Activated B cell treated with CpG ODN at 0.5 μM for 24 hours (primary cell): Measurements from ENCODE around the gene TEAD1. TPM values are rescaled to one million over a fixed set of nuclear protein-coding genes. Genes with fewer than 3 reads are reported as not detected.

Experiments used
- ATAC-seq: fragments of 200-7000 bp; cut with Tn5 transposase; one replicate; pipeline ENCODE4 v1.10.0; 2021; ENCODE audit warnings: low read depth, mild to moderate bottlenecking, moderate library complexity
- CTCF ChIA-PET: fragments of 350-600 bp; sonication (Branson Sonifier 250); formaldehyde crosslinking; loops from one replicate; lab custom pipeline; 2021; ENCODE audit warnings: antibody characterized with exemption; lab: Charles Lee
- POLR2A ChIA-PET: fragments of 350-600 bp; sonication (Branson Sonifier 250); formaldehyde crosslinking; loops from one replicate; lab custom pipeline; 2021; ENCODE audit warnings: antibody characterized with exemption; lab: Charles Lee
- DNase-seq: peaks from one replicate; pipeline ENCODE4 v3.0.0; 2022
- H3K27ac Mint-ChIP-seq: one replicate; pipeline ENCODE4 v1.8.0; 2020; ENCODE audit warnings: mixed read lengths
- H3K27me3 Mint-ChIP-seq: one replicate; pipeline ENCODE4 v1.8.0; 2021; ENCODE audit warnings: mixed read lengths
- H3K36me3 Mint-ChIP-seq: one replicate; pipeline ENCODE4 v1.8.0; 2021; ENCODE audit warnings: low read depth, mixed read lengths
- H3K4me1 Mint-ChIP-seq: one replicate; pipeline ENCODE4 v1.8.0; 2021; ENCODE audit warnings: mixed read lengths
- H3K4me3 Mint-ChIP-seq: one replicate; pipeline ENCODE4 v1.8.0; 2020; ENCODE audit warnings: mild to moderate bottlenecking, mixed read lengths
- H3K9me3 Mint-ChIP-seq: one replicate; pipeline ENCODE4 v1.8.0; 2020; ENCODE audit warnings: mixed read lengths
- intact Hi-C: fragments of 100-400 bp; cut with micrococcal nuclease; formaldehyde crosslinking; loops from one replicate; pipeline ENCODE4 v1.15.1; 2024
- total RNA-seq: library from RNA; stranded (reverse); gene quantifications from 2 replicates; pipeline ENCODE4 v1.2.3, GENCODE V29; 2022
- TF ChIP-seq, protein P1 (sequence below): fragments of 200-600 bp; IDR thresholded peaks from one replicate; pipeline ENCODE4 v1.8.0; 2022; ENCODE audit warnings: antibody characterized with exemption, mild to moderate bottlenecking

TEAD1 gene
- total RNA-seq, 1 donor from 2014 or later: 0.07 TPM

DNA sequence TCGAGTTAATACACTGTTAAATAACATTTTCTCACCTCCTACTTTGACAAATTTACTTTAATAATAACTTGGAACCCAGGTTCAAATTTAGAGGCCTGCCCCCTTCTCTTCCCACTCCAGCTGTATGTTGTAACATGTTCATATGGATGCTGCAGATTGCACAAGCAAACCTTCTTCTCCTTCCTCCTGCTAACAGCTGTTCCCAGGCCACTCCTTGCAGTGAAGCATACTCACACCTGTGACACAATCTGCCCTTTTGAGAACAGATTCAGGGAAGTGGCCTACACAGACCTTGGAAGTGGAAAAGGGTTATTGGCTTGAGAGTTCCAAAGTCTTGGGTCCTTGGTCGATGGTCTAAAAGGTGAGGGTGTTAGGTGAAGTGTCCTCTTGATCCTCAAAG, 131.9 kb downstream of the TEAD1 start:
- TF ChIP-seq, protein P1, sequence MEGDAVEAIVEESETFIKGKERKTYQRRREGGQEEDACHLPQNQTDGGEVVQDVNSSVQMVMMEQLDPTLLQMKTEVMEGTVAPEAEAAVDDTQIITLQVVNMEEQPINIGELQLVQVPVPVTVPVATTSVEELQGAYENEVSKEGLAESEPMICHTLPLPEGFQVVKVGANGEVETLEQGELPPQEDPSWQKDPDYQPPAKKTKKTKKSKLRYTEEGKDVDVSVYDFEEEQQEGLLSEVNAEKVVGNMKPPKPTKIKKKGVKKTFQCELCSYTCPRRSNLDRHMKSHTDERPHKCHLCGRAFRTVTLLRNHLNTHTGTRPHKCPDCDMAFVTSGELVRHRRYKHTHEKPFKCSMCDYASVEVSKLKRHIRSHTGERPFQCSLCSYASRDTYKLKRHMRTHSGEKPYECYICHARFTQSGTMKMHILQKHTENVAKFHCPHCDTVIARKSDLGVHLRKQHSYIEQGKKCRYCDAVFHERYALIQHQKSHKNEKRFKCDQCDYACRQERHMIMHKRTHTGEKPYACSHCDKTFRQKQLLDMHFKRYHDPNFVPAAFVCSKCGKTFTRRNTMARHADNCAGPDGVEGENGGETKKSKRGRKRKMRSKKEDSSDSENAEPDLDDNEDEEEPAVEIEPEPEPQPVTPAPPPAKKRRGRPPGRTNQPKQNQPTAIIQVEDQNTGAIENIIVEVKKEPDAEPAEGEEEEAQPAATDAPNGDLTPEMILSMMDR: no peak
- Mint-ChIP-seq H3K27me3 (peaks cover 10% of the 10 kb centered on the region), H3K27ac (no peak overlapping the region), H3K4me1 (no peaks in the 10 kb centered on the region), H3K36me3 (no peaks in the 10 kb centered on the region), H3K9me3 (no peaks in the 10 kb centered on the region), H3K4me3 (no peak overlapping the region)
- ATAC-seq: no peak
- DNase-seq: no peak
- CTCF ChIA-PET: no interaction called here
- intact Hi-C loops: no loop called here
- POLR2A ChIA-PET: no interaction called here

DNA sequence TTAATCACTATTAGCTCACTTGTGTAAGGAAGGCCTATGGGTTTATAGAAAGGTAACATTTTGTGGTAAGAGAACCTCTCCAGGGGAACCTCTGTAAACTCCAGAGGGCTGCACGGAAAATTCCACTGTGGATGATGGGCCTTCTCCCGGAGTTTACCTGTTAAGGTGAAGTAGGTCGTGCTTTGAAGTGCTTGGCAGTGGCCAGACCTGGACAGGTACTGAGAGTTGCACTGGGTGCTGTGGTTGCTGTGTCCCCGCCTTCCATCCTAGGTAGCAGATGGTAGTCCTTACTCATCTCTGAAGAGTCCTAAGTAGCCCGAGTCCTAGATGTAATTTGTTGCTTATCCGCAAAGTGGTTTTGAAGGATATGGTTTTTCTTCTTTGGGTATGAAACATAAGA, 133.4 kb downstream of the TEAD1 start:
- no peaks in the 10 kb centered on the region for H3K36me3 Mint-ChIP-seq
- DNase-seq (no peak), ATAC-seq (no peak)
- ChIA-PET POLR2A (no interaction called here), CTCF (no interaction called here)
- H3K4me1 Mint-ChIP-seq: no peaks in the 10 kb centered on the region
- peaks cover 7% of the 10 kb centered on the region for H3K27me3 Mint-ChIP-seq
- TF ChIP-seq, protein P1: no peak
- intact Hi-C loops: no loop called here
- no peak overlapping the region for H3K27ac Mint-ChIP-seq
- H3K9me3 Mint-ChIP-seq: no peaks in the 10 kb centered on the region
- H3K4me3 Mint-ChIP-seq: no peak overlapping the region

DNA sequence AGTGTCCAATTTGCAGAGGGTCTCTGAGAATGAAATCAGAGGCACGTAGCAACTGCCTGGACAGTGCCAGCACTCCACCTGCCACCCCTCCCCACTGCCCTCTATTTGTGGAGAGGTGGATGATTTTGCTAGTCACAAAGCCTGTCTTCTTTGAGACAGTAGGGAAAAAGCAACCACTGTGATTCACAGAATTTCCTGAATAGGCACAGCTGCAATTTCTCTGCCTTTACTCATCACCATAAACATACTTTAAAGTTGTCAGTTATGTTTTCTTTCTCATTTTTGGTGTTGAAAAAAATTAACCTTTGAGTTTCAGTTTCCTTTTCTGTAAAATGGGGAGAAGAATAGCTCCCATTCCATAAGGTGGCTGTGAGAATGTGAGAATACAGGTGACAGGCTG, 134.3 kb downstream of the TEAD1 start:
- CTCF ChIA-PET: no interaction called here
- intact Hi-C loops: no loop called here
- ATAC-seq (no peak), DNase-seq (no peak)
- POLR2A ChIA-PET: no interaction called here
- no peak overlapping the region for H3K27ac Mint-ChIP-seq
- H3K36me3 Mint-ChIP-seq: no peaks in the 10 kb centered on the region
- peaks cover 10% of the 10 kb centered on the region for H3K27me3 Mint-ChIP-seq
- TF ChIP-seq, protein P1: no peak
- no peak overlapping the region for H3K4me3 Mint-ChIP-seq
- H3K4me1 Mint-ChIP-seq: no peaks in the 10 kb centered on the region
- H3K9me3 Mint-ChIP-seq: no peaks in the 10 kb centered on the region

DNA sequence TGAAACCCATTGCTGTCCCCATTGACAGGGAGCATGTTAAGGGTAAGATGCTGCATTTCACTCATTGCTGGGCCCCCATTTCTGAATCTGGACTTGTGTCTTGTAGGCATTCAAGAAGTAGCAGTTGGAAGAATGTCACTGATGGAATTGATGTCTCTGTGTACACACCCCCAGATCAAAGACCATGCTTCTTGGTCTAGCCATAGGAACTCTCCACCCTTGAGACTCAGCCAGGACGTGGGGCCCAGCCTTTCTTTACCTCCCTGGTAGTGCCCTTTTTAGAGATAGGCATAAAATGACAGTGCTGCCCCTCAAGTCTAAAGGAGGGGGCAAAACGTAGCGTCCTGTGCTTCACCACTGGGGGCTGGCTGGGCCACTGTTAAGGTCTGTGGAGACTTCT, 135.1 kb downstream of the TEAD1 start:
- TF ChIP-seq, protein P1: no peak
- ATAC-seq (no peak), DNase-seq (no peak)
- intact Hi-C loops: no loop called here
- no peaks in the 10 kb centered on the region for H3K4me1 Mint-ChIP-seq
- no peaks in the 10 kb centered on the region for H3K9me3 Mint-ChIP-seq
- no peak overlapping the region for H3K27ac Mint-ChIP-seq
- H3K27me3 Mint-ChIP-seq: peaks cover 10% of the 10 kb centered on the region
- no peak overlapping the region for H3K4me3 Mint-ChIP-seq
- H3K36me3 Mint-ChIP-seq: no peaks in the 10 kb centered on the region
- ChIA-PET POLR2A (no interaction called here), CTCF (no interaction called here)

DNA sequence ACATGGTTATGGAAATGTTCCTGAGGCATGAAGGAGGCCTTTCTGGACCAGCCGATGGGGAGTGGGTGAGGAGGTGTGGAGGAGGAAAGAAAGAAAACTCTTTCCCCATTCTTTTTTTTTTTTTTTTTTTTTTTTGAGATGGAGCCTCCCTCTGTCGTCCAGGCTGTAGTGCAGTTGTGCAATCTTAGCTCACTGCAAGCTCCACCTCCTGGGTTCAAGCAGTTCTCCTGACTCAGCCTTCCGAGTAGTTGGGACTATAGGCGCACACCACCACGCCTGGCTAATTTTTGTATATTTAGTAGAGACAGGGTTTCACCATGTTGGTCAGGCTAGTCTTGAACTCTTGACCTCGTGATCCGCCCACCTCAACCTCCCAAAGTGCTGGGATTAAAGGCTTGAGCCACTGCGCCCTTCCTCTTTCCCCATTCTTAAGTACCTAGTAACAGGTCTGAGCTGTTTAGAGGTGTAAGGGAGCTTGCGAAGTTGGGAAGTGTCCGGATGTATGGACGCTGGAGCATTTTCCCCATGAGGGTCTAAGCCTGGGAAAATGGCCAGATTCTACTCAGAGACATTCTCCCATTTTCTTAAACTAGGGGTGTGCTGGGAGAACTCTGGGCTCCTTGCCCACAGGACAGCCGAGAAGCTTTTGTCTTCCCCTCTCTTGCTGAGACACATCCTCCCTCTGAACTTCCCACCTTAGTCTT, 135.8 kb downstream of the TEAD1 start:
- ATAC-seq (no peak), DNase-seq (no peak)
- TF ChIP-seq, protein P1: no peak
- intact Hi-C loops: no loop called here
- CTCF ChIA-PET: no interaction called here
- Mint-ChIP-seq H3K36me3 (no peaks in the 10 kb centered on the region), H3K27ac (no peak overlapping the region), H3K27me3 (peaks cover 10% of the 10 kb centered on the region), H3K4me3 (no peak overlapping the region), H3K4me1 (no peaks in the 10 kb centered on the region), H3K9me3 (no peaks in the 10 kb centered on the region)
- POLR2A ChIA-PET: no interaction called here
